IMR-90 (cell line): ENCODE measurements around the gene LATS2. TPM values are rescaled to one million over a fixed set of nuclear protein-coding genes. Genes with fewer than 3 reads are reported as not detected.

ENCODE experiments used
- ATAC-seq: fragments of 200-7000 bp; cut with Tn5 transposase; 2 replicates; pipeline ENCODE4 v1.9.1; 2020; ENCODE audit warnings: low read depth, mild to moderate bottlenecking, moderate library complexity
- BruUV-seq: library from RNA; stranded (reverse); fragments of 400-500 nt; replicated peaks from 2 replicates; lab custom pipeline; 2021; lab: Mats Ljungman, UMichigan
- CTCF ChIA-PET: fragments of 300-600 bp; formaldehyde crosslinking; extraction: SDS; loops from one replicate; lab custom pipeline; 2021; ENCODE audit warnings: antibody characterized with exemption; lab: Yijun Ruan, JAX
- POLR2A ChIA-PET: fragments of 300-600 bp; sonication (Branson Sonifier 250); formaldehyde crosslinking; loops from one replicate; lab custom pipeline; 2022; ENCODE audit warnings: antibody characterized with exemption; ENCODE audit not compliant: unreplicated experiment; lab: Charles Lee
- DNase-seq: peaks from one replicate; pipeline ENCODE4 v3.0.0; 2013
- H2AFZ ChIP-seq: replicated peaks from 2 replicates; pipeline ENCODE3; 2013; ENCODE audit warnings: low read length, mild to moderate bottlenecking; ENCODE audit not compliant: poor library complexity
- H2AK5ac ChIP-seq: 2 replicates; pipeline ENCODE4 v1.6.1; 2013; ENCODE audit warnings: low read depth, low read length, inconsistent platforms
- H2AK9ac ChIP-seq: replicated peaks from 2 replicates; pipeline ENCODE3; 2013; ENCODE audit warnings: mild to moderate bottlenecking, low read depth, low read length, moderate library complexity; ENCODE audit not compliant: poor library complexity
- H2BK120ac ChIP-seq: 2 replicates; pipeline ENCODE4 v1.6.1; 2013; ENCODE audit warnings: low read depth, low read length, inconsistent platforms
- H2BK15ac ChIP-seq: 3 replicates; pipeline ENCODE4 v1.6.1; 2013; ENCODE audit warnings: low read depth, low read length, inconsistent platforms
- H2BK20ac ChIP-seq: 2 replicates; pipeline ENCODE4 v1.6.1; 2013; ENCODE audit warnings: low read depth, mild to moderate bottlenecking, inconsistent platforms, low read length, moderate library complexity
- H2BK5ac ChIP-seq: 2 replicates; pipeline ENCODE4 v1.6.1; 2013; ENCODE audit warnings: mild to moderate bottlenecking, low read depth, low read length, inconsistent platforms; ENCODE audit not compliant: poor library complexity, severe bottlenecking
- H3K14ac ChIP-seq: replicated peaks from 2 replicates; pipeline ENCODE4 v1.6.1; 2013; ENCODE audit warnings: low read depth, low read length, inconsistent platforms
- H3K18ac ChIP-seq: 2 replicates; pipeline ENCODE4 v1.6.1; 2013; ENCODE audit warnings: low read depth, low read length, control low read depth
- H3K23ac ChIP-seq: 2 replicates; pipeline ENCODE4 v1.6.1; 2013; ENCODE audit warnings: low read depth, low read length, inconsistent platforms
- H3K27ac ChIP-seq: 2 replicates; pipeline ENCODE4 v1.5.1; 2013; ENCODE audit warnings: mild to moderate bottlenecking, control low read depth, low read length; ENCODE audit not compliant: insufficient read depth
- H3K27me3 ChIP-seq: 2 replicates; pipeline ENCODE4 v1.6.1; 2013; ENCODE audit warnings: low read length; ENCODE audit not compliant: control insufficient read depth, insufficient read depth
- H3K36me3 ChIP-seq: 2 replicates; pipeline ENCODE4 v1.6.1; 2013; ENCODE audit warnings: low read length, mixed read lengths; ENCODE audit not compliant: control insufficient read depth, insufficient read depth
- H3K4ac ChIP-seq: 2 replicates; pipeline ENCODE4 v1.6.1; 2013; ENCODE audit warnings: low read depth, low read length, inconsistent platforms
- H3K4me1 ChIP-seq: 2 replicates; pipeline ENCODE4 v1.6.1; 2013; ENCODE audit warnings: low read length, mixed read lengths; ENCODE audit not compliant: control insufficient read depth, insufficient read depth
- H3K4me2 ChIP-seq: 2 replicates; pipeline ENCODE4 v1.6.1; 2013; ENCODE audit warnings: low read depth, mild to moderate bottlenecking, control low read depth, low read length, moderate library complexity
- H3K4me3 ChIP-seq: 2 replicates; pipeline ENCODE4 v1.5.1; 2013; ENCODE audit warnings: low read depth, mild to moderate bottlenecking, control low read depth, low read length, moderate library complexity; ENCODE audit not compliant: insufficient read depth
- H3K56ac ChIP-seq: 2 replicates; pipeline ENCODE4 v1.6.1; 2013; ENCODE audit warnings: low read length, inconsistent platforms; ENCODE audit not compliant: insufficient read depth; ENCODE audit errors: extremely low read depth
- H3K79me1 ChIP-seq, 2 experiments: 2 replicates each; pipeline ENCODE4 v1.6.1; 2013; ENCODE audit warnings: low read length in 2 of 2, inconsistent platforms in 1 of 2, low read depth in 1 of 2
- H3K9ac ChIP-seq: 2 replicates; pipeline ENCODE4 v1.6.1; 2013; ENCODE audit warnings: low read depth, low read length, control low read depth
- H3K9me1 ChIP-seq: 2 replicates; pipeline ENCODE4 v1.6.1; 2013; ENCODE audit warnings: low read length, inconsistent platforms; ENCODE audit not compliant: insufficient read depth
- H3K9me3 ChIP-seq: 2 replicates; pipeline ENCODE4 v1.6.1; 2013; ENCODE audit warnings: low read length; ENCODE audit not compliant: control insufficient read depth, insufficient read depth
- H4K20me1 ChIP-seq: 2 replicates; pipeline ENCODE4 v1.6.1; 2013; ENCODE audit warnings: low read length, inconsistent platforms; ENCODE audit not compliant: insufficient read depth
- H4K5ac ChIP-seq: 2 replicates; pipeline ENCODE4 v1.6.1; 2013; ENCODE audit warnings: mild to moderate bottlenecking, low read depth, low read length, control low read depth
- H4K8ac ChIP-seq, 2 experiments: 2 replicates each; pipeline ENCODE4 v1.6.1; 2013; ENCODE audit warnings: low read depth in 2 of 2, low read length in 2 of 2, control low read depth in 1 of 2, inconsistent platforms in 1 of 2
- H4K91ac ChIP-seq: 2 replicates; pipeline ENCODE4 v1.6.1; 2013; ENCODE audit warnings: low read depth, low read length, inconsistent platforms; ENCODE audit not compliant: insufficient read depth
- BHLHE40 ChIP-seq: fragments of 150-350 bp; IDR thresholded peaks from 2 replicates; pipeline ENCODE4 v1.6.1; 2016; ENCODE audit warnings: mild to moderate bottlenecking, low read depth, low read length
- CEBPB ChIP-seq: IDR thresholded peaks from 2 replicates; pipeline ENCODE4 v1.6.1; 2012; ENCODE audit warnings: low read depth, low read length, improper control_type of control experiment
- CHD1 ChIP-seq: IDR thresholded peaks from 2 replicates; pipeline ENCODE4 v1.6.1; 2012; ENCODE audit warnings: low read depth, low read length, improper control_type of control experiment
- CTCF ChIP-seq: conservative IDR thresholded peaks from 2 replicates; pipeline ENCODE4 v1.5.1; 2012; ENCODE audit warnings: mild to moderate bottlenecking, low read depth, low read length, improper control_type of control experiment
- ELK1 ChIP-seq: fragments of 150-350 bp; IDR thresholded peaks from 2 replicates; pipeline ENCODE4 v1.6.1; 2016; ENCODE audit warnings: low read depth, mild to moderate bottlenecking, low read length, moderate library complexity, borderline replicate concordance
- FOS ChIP-seq: fragments of 150-350 bp; IDR thresholded peaks from 2 replicates; pipeline ENCODE4 v1.6.1; 2016; ENCODE audit warnings: low read depth, low read length
- MAFK ChIP-seq: IDR thresholded peaks from 2 replicates; pipeline ENCODE4 v1.6.1; 2012; ENCODE audit warnings: low read depth, low read length, improper control_type of control experiment
- MAZ ChIP-seq: IDR thresholded peaks from 2 replicates; pipeline ENCODE4 v1.6.1; 2012; ENCODE audit warnings: low read depth, mild to moderate bottlenecking, low read length, improper control_type of control experiment, moderate library complexity, borderline replicate concordance
- MXI1 ChIP-seq: IDR thresholded peaks from 2 replicates; pipeline ENCODE4 v1.6.1; 2012; ENCODE audit warnings: low read depth, mild to moderate bottlenecking, low read length, moderate library complexity, borderline replicate concordance
- NFE2L2 ChIP-seq: fragments of 150-350 bp; IDR thresholded peaks from 2 replicates; pipeline ENCODE4 v1.6.1; 2016; ENCODE audit warnings: low read depth, mild to moderate bottlenecking, low read length
- POLR2A ChIP-seq: IDR thresholded peaks from 2 replicates; pipeline ENCODE4 v1.6.1; 2012; ENCODE audit warnings: mild to moderate bottlenecking, low read depth, low read length
- RAD21 ChIP-seq: IDR thresholded peaks from 2 replicates; pipeline ENCODE4 v1.6.1; 2012; ENCODE audit warnings: low read length, improper control_type of control experiment
- RCOR1 ChIP-seq: IDR thresholded peaks from 2 replicates; pipeline ENCODE4 v1.6.1; 2012; ENCODE audit warnings: mild to moderate bottlenecking, low read length, improper control_type of control experiment; ENCODE audit not compliant: insufficient replicate concordance
- RFX5 ChIP-seq: IDR thresholded peaks from 2 replicates; pipeline ENCODE4 v1.8.0; 2012; ENCODE audit warnings: low read depth, mild to moderate bottlenecking, low read length, moderate library complexity
- SMC3 ChIP-seq: fragments of 150-350 bp; IDR thresholded peaks from 2 replicates; pipeline ENCODE4 v1.6.1; 2016; ENCODE audit warnings: low read depth, mild to moderate bottlenecking, antibody characterized with exemption, low read length, moderate library complexity
- USF2 ChIP-seq: fragments of 150-350 bp; IDR thresholded peaks from 2 replicates; pipeline ENCODE4 v1.6.1; 2017; ENCODE audit warnings: mild to moderate bottlenecking, antibody characterized with exemption, low read length, low read depth
- WGBS, 2 experiments: methylation state at CpG; one replicate each; pipeline versions ENCODE4 v1.1.5 to v1.1.7; 2013; ENCODE audit warnings: missing lambda C conversion rate in 2 of 2; ENCODE audit not compliant: insufficient read length in 1 of 2; ENCODE audit errors: extremely low coverage in 2 of 2; 5-methylcytosine and 5-hydroxymethylcytosine counted together
- dilution Hi-C: fragments of 300-500 bp; cut with HindIII; formaldehyde crosslinking; loops from one replicate; pipeline ENCODE4 v1.14.3; 2018; ENCODE audit warnings: low sequenced_read_pairs; ENCODE audit not compliant: unreplicated experiment
- in situ Hi-C: fragments of 300-500 bp; cut with MboI; formaldehyde crosslinking; loops from 3 replicates; pipeline ENCODE4 v1.14.3; 2019; ENCODE audit warnings: low sequenced_read_pairs, inconsistent platforms, mixed read lengths
- intact Hi-C: fragments of 100-400 bp; cut with micrococcal nuclease; formaldehyde crosslinking; loops from 2 replicates; pipeline ENCODE4 v1.10.0; 2022
- polyA plus RNA-seq, 3 experiments: library from polyadenylated mRNA; depleted of rRNA; stranded (reverse); fragments of >200 nt; gene quantifications; 2 replicates each; pipeline ENCODE4 v1.2.3, GENCODE V29; 2012; ENCODE audit warnings: low replicate concordance in 1 of 3
- total RNA-seq: library from RNA; depleted of rRNA; stranded (reverse); fragments of >200 nt; gene quantifications from 2 replicates; pipeline ENCODE4 v1.2.3, GENCODE V29; 2012

The LATS2 gene
- total and polyA plus RNA-seq, 2 of the 4 experiments (the other 2 are of a cell fraction), result 12.7 to 22.4 TPM

GRCh38 chr13:20990910-20991525, 70.4 kb downstream of the LATS2 start:
- Histone ChIP-seq H3K4me2 (no peak overlapping the region), H3K9me1 (peaks cover 43% of the 10 kb centered on the region), H2BK120ac (no peak overlapping the region), H3K18ac (no peak overlapping the region), H3K4me3 (no peak overlapping the region), H4K8ac (no peak overlapping the region), H2BK5ac (peak overlapping the region; percentile 16), H3K9ac (no peak overlapping the region), H3K9me3 (no peaks in the 10 kb centered on the region), H3K14ac (no peak overlapping the region), H2AFZ (no peak overlapping the region), H3K79me1 (peaks cover 45 to 78% of the 10 kb centered on the region in 2 experiments), H2AK9ac (no peak overlapping the region), H3K4me1 (peaks cover 16% of the 10 kb centered on the region), H4K91ac (no peak overlapping the region), H3K4ac (no peak overlapping the region), H4K20me1 (peaks cover 75% of the 10 kb centered on the region), H3K36me3 (peaks cover 64% of the 10 kb centered on the region), H3K23ac (no peak overlapping the region), H2BK20ac (no peak overlapping the region), H4K5ac (no peak overlapping the region), H3K27me3 (no peaks in the 10 kb centered on the region), H3K56ac (no peak overlapping the region), H3K27ac (no peak overlapping the region), H2BK15ac (no peak overlapping the region), H2AK5ac (0 out of 2 replicates have a peak overlapping the region, but pooled peaks have one; percentile 30)
- ATAC-seq, result no peak
- no peak for DNase-seq
- dilution Hi-C loops, result no loop called here
- BruUV-seq, result no TSS peak
- intact Hi-C loops, result no loop called here
- WGBS, 2 experiments, result 100% methylated on average over 4 of the region's 14 CpGs; no CpG with 5 or more reads in 1 of the 2 experiments
- POLR2A ChIA-PET, result no interaction called here
- TF ChIP-seq BHLHE40 (no peak), CTCF (no peak), USF2 (no peak), NFE2L2 (no peak), CEBPB (no peak), POLR2A (no peak), MXI1 (no peak), RAD21 (no peak; the same call in 1 of the 2 replicates), CHD1 (no peak), SMC3 (no peak), MAZ (no peak), ELK1 (no peak), MAFK (no peak), FOS (no peak), RCOR1 (no peak), RFX5 (no peak)
- CTCF ChIA-PET, result no interaction called here
- in situ Hi-C loops, result no loop called here
